Astrocyte (in vitro differentiated cells and primary cell): ENCODE measurements around the gene PEPD.

Experiments
- EZH2 ChIP-seq: IDR thresholded peaks from 2 replicates; pipeline ENCODE4 v1.6.1; 2012; ENCODE audit warnings: mild to moderate bottlenecking, low read length, inconsistent platforms; ENCODE audit not compliant: insufficient read depth
- TF ChIP-seq, protein P1 (sequence below): IDR thresholded peaks from 2 replicates; pipeline ENCODE4 v1.5.1; 2011; ENCODE audit warnings: low read depth, mild to moderate bottlenecking, inconsistent platforms, low read length, moderate library complexity; ENCODE audit not compliant: insufficient read depth

- TF ChIP-seq, protein P1, sequence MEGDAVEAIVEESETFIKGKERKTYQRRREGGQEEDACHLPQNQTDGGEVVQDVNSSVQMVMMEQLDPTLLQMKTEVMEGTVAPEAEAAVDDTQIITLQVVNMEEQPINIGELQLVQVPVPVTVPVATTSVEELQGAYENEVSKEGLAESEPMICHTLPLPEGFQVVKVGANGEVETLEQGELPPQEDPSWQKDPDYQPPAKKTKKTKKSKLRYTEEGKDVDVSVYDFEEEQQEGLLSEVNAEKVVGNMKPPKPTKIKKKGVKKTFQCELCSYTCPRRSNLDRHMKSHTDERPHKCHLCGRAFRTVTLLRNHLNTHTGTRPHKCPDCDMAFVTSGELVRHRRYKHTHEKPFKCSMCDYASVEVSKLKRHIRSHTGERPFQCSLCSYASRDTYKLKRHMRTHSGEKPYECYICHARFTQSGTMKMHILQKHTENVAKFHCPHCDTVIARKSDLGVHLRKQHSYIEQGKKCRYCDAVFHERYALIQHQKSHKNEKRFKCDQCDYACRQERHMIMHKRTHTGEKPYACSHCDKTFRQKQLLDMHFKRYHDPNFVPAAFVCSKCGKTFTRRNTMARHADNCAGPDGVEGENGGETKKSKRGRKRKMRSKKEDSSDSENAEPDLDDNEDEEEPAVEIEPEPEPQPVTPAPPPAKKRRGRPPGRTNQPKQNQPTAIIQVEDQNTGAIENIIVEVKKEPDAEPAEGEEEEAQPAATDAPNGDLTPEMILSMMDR = no peak
- TF ChIP-seq EZH2 = no peak
Measured at GRCh38 chr19:33340991-33341390, 180.6 kb downstream of the PEPD start.
